ENCODE results near the gene YTHDF1. TPM values are rescaled to one million over a fixed set of nuclear protein-coding genes. Genes with fewer than 3 reads are reported as not detected.
"Not testable (repeated sequence)": the region's sequence is repeated elsewhere in the genome, so short reads cannot be mapped to it uniquely, and the experiment has no call there.

YTHDF1 gene
- total RNA-seq, 1 donor from 2014 or later: 32.8 TPM

GRCh38 chr20:63173552-63174191 lies 42.3 kb downstream of the YTHDF1 start:
- DNase-seq (ENCODE audit: low read depth): no peak

GRCh38 chr20:63172726-63173125 lies 43.2 kb downstream of the YTHDF1 start:
- DNase-seq (ENCODE audit: low read depth): no peak

DNA sequence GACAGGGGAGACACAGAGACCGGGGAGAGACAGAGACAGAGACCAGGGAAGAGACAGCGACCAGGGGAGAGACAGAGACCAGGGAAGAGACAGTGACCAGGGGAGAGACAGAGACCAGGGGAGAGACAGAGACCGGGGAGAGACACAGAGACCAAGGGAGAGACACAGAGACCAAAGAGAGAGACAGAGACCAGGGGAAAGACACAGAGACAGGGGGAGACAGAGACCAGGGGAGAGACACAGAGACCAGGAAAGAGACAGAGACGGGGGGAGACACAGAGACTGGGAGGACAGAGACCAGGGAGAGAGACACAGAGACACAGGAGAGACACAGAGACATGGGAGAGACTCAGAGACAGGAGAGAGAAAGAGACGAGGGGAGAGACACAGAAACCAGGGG lies 43.9 kb downstream of the YTHDF1 start:
- no peak for DNase-seq (ENCODE audit: low read depth)

GRCh38 chr20:63169681-63170080 lies 46.2 kb downstream of the YTHDF1 start:
- no peak for DNase-seq (ENCODE audit: low read depth)

DNA sequence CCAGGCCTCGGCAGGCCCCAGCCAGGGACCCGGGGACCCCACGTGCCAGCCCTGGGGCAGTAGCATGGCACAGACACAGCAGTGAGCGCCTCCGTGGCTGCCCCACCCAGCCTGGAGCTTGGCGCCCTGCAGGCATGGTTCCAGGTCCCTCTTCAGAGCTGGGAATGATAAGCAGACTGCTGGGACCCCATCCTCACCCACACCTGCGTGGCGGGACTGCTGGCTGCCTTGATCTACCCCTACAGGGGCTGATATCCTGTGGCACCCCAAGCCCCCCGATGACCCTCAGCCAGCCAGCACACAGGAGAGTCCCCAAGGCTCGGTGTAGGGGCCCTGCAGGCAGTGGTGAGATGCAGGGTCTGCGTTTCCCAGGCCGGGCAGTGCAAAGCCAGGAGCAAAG lies 47.1 kb downstream of the YTHDF1 start:
- no peak for DNase-seq (ENCODE audit: low read depth)

DNA sequence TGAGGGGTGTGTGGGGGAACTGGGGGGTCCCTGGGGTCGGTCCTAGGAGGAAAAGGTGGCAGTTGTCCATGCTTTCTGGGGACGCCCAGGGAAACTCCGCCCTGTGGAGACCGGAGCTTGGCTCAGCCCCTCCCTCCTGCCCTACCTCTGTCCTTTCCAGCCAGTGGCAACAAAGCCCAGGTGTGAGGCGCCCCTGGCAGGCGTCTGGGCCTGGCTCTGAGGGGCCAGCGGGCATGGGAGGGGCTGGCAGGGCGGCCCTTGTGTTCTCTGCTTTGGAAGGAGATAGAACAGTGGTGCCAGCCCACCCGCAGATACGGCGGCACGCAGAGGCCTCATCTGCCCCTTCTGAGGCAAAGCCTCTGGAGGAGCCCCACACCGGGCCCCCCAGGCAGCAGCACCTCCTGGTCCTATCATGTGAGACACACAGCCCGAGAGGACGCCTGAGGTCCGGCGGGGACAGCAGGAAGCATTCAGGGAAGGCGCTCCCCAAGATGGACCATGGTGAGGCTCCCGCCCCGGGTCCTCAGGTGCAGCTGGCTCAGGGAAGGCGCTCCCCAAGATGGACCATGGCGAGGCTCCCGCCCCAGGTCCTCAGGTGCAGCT lies 47.9 kb downstream of the YTHDF1 start:
- no peak for DNase-seq (ENCODE audit: low read depth)

DNA sequence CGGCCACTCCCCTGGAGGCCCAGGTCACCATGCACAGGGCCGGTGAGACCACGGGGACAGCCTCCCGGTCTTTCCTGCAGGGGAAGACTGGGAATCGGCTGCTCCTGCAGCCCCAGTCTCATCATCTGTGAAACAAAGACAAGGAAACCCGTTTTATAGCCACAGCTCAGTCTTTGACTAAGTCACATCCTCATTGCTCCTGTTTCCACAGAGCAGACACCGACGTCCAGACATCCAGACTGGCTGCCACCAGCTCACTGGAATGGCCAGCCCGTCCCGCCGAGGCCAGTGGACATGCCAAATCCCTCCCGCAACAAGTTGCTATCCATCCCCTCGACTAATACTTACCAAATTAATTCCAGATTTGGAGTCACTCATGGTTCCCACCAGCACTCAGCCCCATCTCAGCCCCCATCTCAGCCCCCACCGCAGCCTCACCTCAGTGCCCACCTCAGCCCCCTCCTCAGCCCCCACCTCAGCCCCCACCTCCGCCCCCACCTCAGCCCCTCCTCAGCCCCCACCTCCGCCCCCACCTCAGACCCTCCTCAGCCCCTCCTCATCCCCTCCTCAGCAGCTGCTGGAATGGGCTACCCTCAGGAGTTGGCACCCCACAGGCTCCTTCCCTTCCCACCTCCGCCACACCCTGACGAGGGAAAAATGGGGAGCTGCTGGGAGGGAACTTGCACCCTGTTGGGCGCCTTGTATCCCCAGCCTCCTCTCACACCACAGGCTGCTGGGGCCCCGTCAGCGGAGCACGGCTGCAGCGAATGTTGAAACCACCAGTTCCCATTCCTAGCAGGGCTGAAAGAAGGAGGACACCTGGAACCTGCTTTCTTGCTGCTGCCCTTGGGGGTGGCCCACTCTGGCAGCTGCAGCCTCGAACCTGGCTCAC lies 48.7 kb downstream of the YTHDF1 start:
- DNase-seq (ENCODE audit: low read depth): no peak

DNA sequence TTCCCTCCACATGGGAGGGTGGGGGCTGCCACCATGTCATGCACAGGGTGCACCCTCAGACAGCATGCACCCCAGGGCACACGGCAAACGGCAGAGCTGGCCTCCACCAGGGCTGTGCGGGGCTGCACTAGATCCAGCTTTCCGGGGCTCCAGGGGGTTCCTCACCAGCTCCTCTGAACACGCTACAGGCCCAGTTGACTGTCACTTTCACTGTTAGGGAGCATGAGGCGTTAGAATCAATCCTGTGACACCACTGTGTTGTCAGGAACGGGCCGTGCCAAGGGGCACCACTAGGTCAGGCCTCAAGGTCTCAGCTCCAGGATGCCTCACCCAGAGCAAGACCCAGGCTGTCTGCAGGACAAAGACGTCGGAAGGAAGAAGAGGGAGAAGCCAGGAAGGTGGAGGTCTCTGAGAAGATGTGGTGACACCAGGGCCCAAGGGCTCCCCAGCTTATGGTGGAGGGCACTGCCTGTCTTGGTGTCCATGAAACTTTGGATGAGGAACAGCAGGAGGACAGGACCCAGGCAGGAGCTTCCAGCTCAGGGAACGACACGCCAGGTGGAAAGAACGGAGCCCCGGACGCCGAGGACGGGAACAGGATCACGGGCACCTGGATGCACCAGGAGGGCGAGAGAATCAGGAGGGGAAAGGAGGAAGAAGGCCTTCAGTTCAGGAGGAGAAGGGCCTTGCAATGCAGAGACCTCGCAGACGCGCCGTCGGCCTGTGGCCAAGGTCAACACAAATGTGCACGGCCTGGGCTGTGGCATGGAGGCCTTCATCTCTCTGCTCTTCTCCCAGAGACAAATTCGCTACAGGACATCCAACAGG lies 49.5 kb downstream of the YTHDF1 start:
- no peak for DNase-seq (ENCODE audit: low read depth)

DNA sequence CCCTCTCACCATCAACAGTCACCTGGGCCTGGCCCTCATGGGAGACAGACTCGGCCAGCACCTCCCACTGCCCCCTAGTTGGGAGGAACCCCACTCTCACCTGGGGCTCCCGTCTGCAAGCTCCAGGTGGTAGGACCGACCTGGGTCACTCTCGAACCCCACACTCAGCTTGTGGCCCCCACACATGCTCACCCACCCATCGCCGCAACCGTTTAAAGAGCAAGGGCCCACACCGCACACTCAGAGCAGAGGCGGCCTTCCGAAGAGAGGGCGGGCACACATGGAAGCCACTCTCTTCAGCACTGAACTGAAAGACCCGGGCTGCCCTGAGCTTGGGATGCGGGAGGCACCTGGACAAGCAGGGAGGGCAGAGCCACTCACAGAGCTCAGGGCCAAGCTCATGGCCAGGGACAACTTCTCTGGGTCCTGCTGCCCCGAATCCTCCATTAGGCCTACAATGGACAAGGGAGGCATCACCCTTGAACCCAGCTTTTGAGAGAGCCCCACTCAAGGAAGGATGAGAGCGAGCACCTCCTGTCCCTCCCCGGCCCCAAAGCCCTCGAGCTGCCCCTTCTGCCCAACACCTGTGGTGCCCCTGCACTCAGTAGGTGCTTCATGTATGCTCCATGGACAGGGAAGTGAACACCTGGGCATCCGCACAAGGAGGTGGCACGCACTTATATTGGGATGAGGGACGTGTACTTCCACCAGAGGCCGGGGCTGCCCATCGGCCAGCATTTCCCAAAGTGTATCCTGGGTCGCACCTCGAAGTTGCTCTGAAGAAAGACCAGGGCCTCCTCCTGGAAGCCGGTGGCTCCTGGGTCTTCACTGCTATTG lies 50.4 kb downstream of the YTHDF1 start:
- no peak for DNase-seq (ENCODE audit: low read depth)

DNA sequence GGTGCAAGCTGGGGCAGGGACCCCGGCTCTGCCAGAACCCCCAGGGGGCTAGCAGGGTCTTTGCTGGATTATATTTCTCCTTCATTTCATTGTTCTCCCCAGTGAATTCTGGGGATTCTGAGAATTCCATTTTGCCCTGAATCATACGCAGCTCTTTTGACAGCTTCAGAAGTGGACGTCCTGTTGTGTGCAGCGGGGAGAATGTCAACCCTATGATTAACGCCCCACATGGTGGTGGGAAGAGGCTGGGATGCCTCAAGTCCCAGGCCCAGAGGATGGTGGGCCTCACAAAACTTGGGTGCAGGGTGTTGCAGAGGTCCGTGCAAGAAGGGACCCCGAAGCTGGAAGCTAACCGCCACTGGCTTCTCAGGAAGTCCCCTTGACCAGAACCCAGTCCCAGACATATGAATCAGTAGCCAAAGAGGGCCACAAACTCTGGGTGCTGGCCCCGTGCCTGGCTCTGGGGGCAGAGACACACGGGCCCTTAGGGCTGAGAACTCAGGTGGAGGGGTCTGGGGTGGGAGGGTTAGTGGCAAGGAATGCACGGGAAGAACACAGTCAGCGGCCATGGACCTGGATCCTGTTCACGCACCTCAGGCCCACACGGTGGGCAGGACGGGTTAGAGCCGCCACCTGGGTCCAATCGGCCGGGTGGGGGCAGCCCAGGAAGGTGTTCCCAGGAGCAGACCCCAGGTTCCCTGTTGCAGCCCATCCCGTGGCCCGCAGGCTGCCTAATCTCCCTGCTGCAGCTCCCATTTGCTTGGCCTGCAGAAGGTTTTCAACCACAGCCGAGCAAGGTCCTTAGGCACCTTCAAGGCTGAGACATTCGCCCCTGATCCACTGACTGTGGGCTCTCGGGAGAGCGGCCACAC lies 51.2 kb downstream of the YTHDF1 start:
- no peak for DNase-seq (ENCODE audit: low read depth)

DNA sequence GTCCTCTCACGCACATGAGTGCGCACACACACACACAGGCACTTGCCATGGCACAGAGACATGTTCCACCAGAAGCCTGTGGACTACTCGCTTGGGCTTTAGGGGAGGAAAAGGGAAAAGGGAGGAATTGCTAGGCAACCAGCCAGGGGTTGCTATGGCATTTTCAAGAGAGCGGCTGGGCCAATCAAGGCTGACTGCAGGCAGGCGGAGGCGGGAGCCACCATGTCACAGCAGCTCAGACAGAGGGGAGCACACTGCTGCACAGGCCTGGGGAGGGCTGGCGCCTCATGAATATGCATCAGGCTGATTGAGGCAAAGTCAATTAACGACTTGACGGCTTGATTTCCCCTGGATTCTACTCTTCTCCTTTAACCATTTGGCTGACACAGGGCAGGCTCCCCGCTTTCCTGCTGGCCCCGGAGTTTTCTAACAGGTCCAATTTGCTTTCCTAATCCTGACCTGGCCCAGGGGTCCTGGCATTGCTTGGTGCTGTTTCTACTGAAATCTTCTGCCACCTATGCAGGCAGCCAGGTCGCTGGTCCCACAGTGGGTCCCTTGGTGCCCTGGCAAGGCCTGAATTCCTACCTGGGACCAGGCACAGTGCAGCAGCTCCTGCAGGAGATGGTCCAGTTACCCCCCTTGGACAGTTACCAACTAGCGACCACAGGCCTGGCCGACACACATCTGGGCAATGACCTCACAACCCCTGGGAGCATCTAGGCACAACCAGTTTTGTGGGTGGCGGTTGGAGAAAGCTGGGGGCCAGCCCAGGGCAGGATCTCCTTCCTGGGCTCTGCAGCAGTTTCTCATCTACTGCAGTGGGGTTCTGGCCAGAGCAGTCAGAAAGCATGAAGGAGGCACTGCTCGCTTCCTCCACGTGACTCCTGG lies 52.1 kb downstream of the YTHDF1 start:
- no peak for DNase-seq (ENCODE audit: low read depth)

- DNase-seq (ENCODE audit: low read depth): no peak
Measured at GRCh38 chr20:63163171-63163570, 52.8 kb downstream of the YTHDF1 start.

GRCh38 chr20:63162206-63162795 lies 53.6 kb downstream of the YTHDF1 start:
- no peak for DNase-seq (ENCODE audit: low read depth)

DNA sequence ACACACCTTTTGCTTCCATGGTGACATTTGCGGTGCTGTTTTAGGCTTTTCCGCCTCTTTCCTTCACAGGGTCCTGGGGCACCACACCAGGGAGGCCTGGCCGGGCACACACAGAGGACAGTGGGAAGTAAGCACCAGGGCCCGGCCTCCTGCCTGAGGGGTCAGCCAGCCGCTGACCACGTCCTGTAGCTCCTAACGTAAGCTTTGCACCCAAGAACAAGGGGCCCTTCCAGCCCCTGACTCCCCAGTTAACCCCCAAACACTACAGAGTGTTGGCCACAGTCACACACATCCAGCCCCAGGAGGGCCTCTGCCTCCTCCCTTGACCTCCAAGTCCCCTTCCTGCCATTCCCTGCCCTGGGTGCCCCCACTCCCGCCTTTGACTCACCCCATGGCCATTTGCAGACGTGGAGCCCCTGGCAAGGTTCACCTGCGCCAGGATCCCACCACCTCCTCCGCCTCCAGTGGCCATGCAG lies 54.7 kb downstream of the YTHDF1 start:
- no peak for DNase-seq (ENCODE audit: low read depth)

DNA sequence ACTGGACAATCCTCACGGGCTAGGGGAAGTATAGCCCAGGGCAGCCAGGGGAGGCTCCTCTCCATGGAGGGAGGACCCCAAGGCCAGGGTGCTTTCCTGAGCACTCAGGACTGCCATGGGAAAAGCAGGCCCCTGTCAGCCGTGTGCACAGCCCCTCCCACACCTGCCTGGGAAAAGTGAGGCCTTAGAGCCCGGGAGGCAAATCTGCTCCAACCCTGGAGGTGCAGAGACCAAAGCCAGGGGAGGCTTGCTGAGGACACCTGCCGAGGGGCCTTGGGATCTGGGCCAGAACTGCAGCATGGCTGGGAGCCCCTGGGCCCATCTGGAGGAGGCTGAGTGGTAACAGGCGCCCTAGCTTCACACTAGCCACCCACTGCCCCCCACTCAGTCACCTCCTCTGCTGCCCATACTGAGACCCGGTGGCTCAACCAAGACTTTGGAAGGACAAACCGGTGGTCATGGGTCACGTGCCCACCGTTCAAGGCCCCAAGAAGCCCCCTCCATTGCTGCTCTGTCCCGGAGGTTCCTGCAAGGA lies 55.2 kb downstream of the YTHDF1 start:
- DNase-seq (ENCODE audit: low read depth): no peak

DNA sequence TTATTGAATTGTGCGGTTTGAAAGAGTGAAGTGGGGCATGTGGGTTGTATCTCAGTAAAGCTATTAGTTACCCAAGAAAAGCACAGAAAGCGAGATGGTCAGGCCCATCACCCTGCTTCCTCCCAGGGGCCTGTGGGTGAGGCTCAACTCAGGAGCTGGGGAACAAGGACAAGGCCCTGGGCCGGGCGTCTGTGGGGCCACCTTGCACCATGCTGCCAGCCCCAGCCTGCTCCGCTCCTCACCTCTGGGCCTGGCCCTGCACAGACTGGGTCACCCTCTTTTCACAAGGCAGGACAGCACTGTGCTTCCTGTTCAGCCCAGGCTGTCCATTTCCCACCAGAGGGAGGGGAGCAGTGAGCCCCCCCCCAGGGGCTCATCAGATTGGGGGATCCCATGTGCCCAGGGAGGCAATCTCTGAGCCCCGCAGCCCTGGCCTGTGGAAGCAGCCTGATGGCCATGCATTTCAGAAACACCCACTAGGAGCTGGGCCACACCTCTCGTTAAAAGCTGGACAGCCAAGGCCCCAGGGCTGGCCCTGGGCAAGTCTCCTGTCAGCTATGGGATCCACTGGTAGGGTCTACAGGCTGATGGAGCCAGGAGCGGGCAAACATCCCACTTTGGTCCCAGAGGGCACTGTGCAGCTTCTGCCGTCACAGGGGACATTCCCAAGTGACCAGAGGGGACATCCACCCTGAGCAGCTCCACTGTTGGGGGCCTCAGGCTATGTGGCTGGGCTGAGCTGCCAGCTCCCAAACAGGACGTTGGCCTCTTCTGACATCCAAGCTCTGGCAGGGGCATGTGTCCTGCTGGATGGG lies 55.9 kb downstream of the YTHDF1 start:
- no peak for DNase-seq (ENCODE audit: low read depth)

DNA sequence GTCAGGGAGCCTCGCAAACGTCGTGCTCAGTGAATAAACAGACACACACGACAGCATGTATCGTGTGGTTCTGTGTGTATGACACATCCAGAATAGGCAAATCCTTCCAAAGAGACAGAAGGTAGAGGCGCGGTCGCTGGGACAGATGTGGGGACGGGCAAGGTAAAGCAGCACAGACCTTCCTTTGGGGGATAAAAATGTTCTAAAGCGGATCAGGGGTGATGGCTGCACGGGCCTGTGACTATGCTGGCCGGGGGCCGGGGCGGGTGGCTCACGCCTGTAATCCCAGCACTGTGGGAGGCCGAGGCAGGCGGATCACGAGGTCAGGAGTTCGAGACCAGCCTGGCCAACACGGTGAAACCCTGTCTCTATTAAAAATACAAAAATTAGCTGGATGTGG lies 56.7 kb downstream of the YTHDF1 start:
- not testable (repeated sequence) for DNase-seq (ENCODE audit: low read depth)
